CD4-positive, alpha-beta T cell (primary cell): ENCODE data around the gene IL34. TPM values are rescaled to one million over a fixed set of nuclear protein-coding genes. Genes with fewer than 3 reads are reported as not detected.

Experiments
- ATAC-seq: fragments of 200-7000 bp; cut with Tn5 transposase; one replicate; pipeline ENCODE4 v1.10.0; 2022; ENCODE audit warnings: mild to moderate bottlenecking; ENCODE audit not compliant: poor library complexity
- CTCF ChIA-PET: fragments of 350-600 bp; sonication (Branson Sonifier 250); formaldehyde crosslinking; loops from one replicate; lab custom pipeline; 2021; ENCODE audit warnings: antibody characterized with exemption, inconsistent platforms; lab: Charles Lee
- POLR2A ChIA-PET: fragments of 350-600 bp; sonication (Branson Sonifier 250); formaldehyde crosslinking; loops from one replicate; lab custom pipeline; 2021; ENCODE audit warnings: antibody characterized with exemption, inconsistent platforms; lab: Charles Lee
- DNase-seq, 14 experiments: peaks; one replicate each; pipeline ENCODE4 v3.0.0-alpha.2; 2013 to 2020; ENCODE audit warnings: mixed read lengths in 2 of 14
- H3K27ac ChIP-seq, 2 donors: one replicate each; pipeline versions ENCODE4 v1.5.1 to v1.7.0; 2013; ENCODE audit warnings: low read length in 2 of 2, low read depth in 1 of 2, mild to moderate bottlenecking in 1 of 2
- H3K27me3 ChIP-seq, 2 experiments: 1 replicate in 1 of 2; 2 replicates in 1 of 2; pipeline versions ENCODE4 v1.6.1 to v1.7.0; 2013; ENCODE audit warnings: low read length in 2 of 2, control low read depth in 1 of 2, mild to moderate bottlenecking in 1 of 2, moderate library complexity in 1 of 2; ENCODE audit not compliant: insufficient read depth in 2 of 2, control insufficient read depth in 1 of 2
- H3K36me3 ChIP-seq: one replicate; pipeline ENCODE4 v1.6.1; 2013; ENCODE audit warnings: low read length, control low read depth; ENCODE audit not compliant: insufficient read depth
- H3K4me1 ChIP-seq: one replicate; pipeline ENCODE4 v1.6.1; 2013; ENCODE audit warnings: low read length, control low read depth; ENCODE audit not compliant: insufficient read depth
- H3K4me3 ChIP-seq: one replicate; pipeline ENCODE4 v1.5.1; 2013; ENCODE audit warnings: mild to moderate bottlenecking, low read length, moderate library complexity
- H3K9me3 ChIP-seq, 2 experiments: 1 replicate in 1 of 2; 2 replicates in 1 of 2; pipeline versions ENCODE4 v1.6.1 to v1.7.0; 2013; ENCODE audit warnings: low read length in 2 of 2, mild to moderate bottlenecking in 2 of 2, control low read depth in 1 of 2, moderate library complexity in 1 of 2; ENCODE audit not compliant: control insufficient read depth in 1 of 2, insufficient read depth in 1 of 2
- H3K27ac Mint-ChIP-seq: one replicate; pipeline ENCODE4 v1.8.0; 2020; ENCODE audit warnings: mixed read lengths
- H3K27me3 Mint-ChIP-seq: one replicate; pipeline ENCODE4 v1.8.0; 2021; ENCODE audit warnings: mixed read lengths
- H3K36me3 Mint-ChIP-seq: one replicate; pipeline ENCODE4 v1.8.0; 2021; ENCODE audit warnings: low read depth, mixed read lengths
- H3K4me1 Mint-ChIP-seq: one replicate; pipeline ENCODE4 v1.8.0; 2021; ENCODE audit warnings: low read depth, mixed read lengths
- H3K4me3 Mint-ChIP-seq: one replicate; pipeline ENCODE4 v1.8.0; 2020; ENCODE audit warnings: mild to moderate bottlenecking, mixed read lengths
- H3K9me3 Mint-ChIP-seq: one replicate; pipeline ENCODE4 v1.8.0; 2020; ENCODE audit warnings: mixed read lengths
- intact Hi-C, 2 experiments: fragments of 100-400 bp; cut with DNase I in 1 of 2; cut with micrococcal nuclease in 1 of 2; formaldehyde crosslinking; loops; one replicate each; pipeline versions ENCODE4 v1.15.1 to v1.9.0; 2023 to 2025; cut with DNase I, micrococcal nuclease
- polyA plus RNA-seq, 2 donors: library from polyadenylated mRNA; unstranded; fragments of 120-200 nt; gene quantifications; one replicate each; pipeline ENCODE4 v1.2.1, GENCODE V29; 2013
- total RNA-seq, 174 experiments: library from RNA in 2 of 174; stranded (reverse) in 2 of 174; gene quantifications; one replicate each; pipeline ENCODE4 v1.2.3 and lab custom pipeline; 2021 to 2026
- TF ChIP-seq, protein P1 (sequence below): fragments of 200-600 bp; IDR thresholded peaks from one replicate; pipeline ENCODE4 v1.8.0; 2022; ENCODE audit warnings: antibody characterized with exemption, mild to moderate bottlenecking

IL34 gene
- under 1 TPM; 0.84 to 0.88 TPM for total RNA-seq
- polyA plus RNA-seq (2013, experiment 1 of 2) = 0.10 TPM
- polyA plus RNA-seq (2013, experiment 2 of 2) = 0.14 TPM
- 0 to 0.69 (median 0.08) reads per million in 172 experiments for total RNA-seq (lab: John Stamatoyannopoulos, UW)

DNA sequence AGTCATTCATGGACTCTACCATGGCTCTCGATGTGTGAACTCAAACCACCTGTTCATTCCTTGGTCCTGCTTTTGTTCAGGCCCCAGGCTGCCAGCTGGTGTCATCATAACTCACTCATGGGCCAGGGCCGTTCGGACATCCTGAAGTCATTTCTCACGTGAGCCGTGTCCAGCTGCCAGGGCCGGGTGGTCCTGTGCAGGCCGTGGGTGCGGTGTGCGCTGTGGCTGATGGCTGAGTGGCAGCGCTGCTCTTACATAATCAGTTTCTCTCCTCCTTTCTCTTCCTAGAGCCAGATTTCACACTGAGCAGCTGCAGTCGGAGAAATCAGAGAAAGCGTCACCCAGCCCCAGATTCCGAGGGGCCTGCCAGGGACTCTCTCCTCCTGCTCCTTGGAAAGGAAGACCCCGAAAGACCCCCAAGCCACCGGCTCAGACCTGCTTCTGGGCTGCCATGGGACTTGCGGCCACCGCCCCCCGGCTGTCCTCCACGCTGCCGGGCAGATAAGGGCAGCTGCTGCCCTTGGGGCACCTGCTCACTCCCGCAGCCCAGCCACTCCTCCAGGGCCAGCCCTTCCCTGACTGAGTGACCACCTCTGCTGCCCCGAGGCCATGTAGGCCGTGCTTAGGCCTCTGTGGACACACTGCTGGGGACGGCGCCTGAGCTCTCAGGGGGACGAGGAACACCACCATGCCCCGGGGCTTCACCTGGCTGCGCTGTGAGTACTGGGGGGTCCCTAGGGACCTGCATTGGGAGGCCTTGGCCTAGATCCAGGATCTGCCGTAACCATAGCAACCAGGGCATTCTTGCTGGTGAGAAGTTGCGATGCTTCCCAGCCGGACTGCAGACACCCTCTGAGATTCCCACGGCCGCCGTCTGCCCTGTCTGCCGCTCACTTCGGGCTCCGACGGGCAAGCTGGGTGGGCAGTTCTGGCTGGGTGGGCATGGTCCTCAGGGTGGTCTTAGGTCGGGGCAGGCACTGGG is at the start of gene IL34:
TSS of gene IL34 (plus strand) at position 300 of the 982 bp plus-strand sequence. CDS start at position 689, 389 bp downstream.
- Mint-ChIP-seq H3K9me3 (no peaks in the 10 kb centered on the region), H3K4me1 (no peaks in the 10 kb centered on the region), H3K27ac (no peak within 1 kb of the TSS), H3K36me3 (no peaks in the 10 kb centered on the region), H3K4me3 (no peak within 1 kb of the TSS), H3K27me3 (no peaks in the 10 kb centered on the region)
- intact Hi-C loops = no loop called here
- ChIA-PET POLR2A (no interaction called here), CTCF (no interaction called here)
- DNase-seq (no peak), ATAC-seq (no peak)
- H3K27ac ChIP-seq = no peak within 1 kb of the TSS
- no peak within 1 kb of the TSS for H3K4me3 ChIP-seq
- H3K27me3 ChIP-seq = no peaks in the 10 kb centered on the region
- H3K9me3 ChIP-seq = no peaks in the 10 kb centered on the region
- no peaks in the 10 kb centered on the region for H3K36me3 ChIP-seq
- TF ChIP-seq, protein P1, sequence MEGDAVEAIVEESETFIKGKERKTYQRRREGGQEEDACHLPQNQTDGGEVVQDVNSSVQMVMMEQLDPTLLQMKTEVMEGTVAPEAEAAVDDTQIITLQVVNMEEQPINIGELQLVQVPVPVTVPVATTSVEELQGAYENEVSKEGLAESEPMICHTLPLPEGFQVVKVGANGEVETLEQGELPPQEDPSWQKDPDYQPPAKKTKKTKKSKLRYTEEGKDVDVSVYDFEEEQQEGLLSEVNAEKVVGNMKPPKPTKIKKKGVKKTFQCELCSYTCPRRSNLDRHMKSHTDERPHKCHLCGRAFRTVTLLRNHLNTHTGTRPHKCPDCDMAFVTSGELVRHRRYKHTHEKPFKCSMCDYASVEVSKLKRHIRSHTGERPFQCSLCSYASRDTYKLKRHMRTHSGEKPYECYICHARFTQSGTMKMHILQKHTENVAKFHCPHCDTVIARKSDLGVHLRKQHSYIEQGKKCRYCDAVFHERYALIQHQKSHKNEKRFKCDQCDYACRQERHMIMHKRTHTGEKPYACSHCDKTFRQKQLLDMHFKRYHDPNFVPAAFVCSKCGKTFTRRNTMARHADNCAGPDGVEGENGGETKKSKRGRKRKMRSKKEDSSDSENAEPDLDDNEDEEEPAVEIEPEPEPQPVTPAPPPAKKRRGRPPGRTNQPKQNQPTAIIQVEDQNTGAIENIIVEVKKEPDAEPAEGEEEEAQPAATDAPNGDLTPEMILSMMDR = no peak
- no peaks in the 10 kb centered on the region for H3K4me1 ChIP-seq

DNA sequence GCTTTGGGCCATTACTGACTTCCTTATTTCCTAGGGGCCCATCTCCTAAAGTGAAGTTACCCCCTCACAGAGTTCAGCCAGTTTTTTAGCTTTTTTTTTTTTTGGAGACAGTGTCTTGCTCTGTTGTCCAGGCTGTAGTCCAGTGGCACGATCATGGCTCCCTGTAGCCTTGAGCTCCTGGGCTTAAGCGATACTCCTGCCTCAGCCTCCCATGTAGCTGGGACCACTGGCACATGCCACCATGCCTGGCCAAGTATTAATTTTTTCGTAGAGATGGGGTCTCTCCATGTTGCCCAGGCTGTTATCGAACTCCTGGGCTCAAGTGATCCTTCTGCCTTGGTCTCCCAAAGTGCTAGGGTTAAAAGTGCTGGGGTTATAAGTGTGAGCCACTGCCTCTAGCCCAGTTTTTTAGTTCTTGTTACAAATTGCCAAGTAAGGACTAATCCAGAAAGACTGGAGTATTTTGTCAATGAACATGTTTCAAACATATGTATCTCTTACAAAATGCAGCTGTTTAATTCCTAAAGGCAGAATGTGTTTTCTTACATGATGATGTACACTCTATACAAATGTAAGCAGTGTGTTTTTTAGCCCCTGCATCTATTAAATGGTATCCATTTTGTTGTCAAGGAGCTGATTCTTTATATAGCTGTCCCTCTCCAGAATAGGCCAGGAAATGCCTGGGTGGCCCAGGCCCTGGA is 49.1 kb upstream of the IL34 start:
- Histone ChIP-seq H3K9me3 (no peaks in the 10 kb centered on the region), H3K27ac (no peak overlapping the region), H3K27me3 (no peaks in the 10 kb centered on the region), H3K4me1 (no peaks in the 10 kb centered on the region), H3K36me3 (no peaks in the 10 kb centered on the region), H3K4me3 (no peak overlapping the region)
- ChIA-PET CTCF (no interaction called here), POLR2A (no interaction called here)
- TF ChIP-seq, protein P1 = no peak
- no peaks in the 10 kb centered on the region for H3K4me1 Mint-ChIP-seq
- no peaks in the 10 kb centered on the region for H3K36me3 Mint-ChIP-seq
- H3K9me3 Mint-ChIP-seq = no peaks in the 10 kb centered on the region
- intact Hi-C loops = no loop called here
- H3K27ac Mint-ChIP-seq = no peak overlapping the region
- ATAC-seq (no peak), DNase-seq (no peak)
- H3K4me3 Mint-ChIP-seq = no peak overlapping the region
- no peaks in the 10 kb centered on the region for H3K27me3 Mint-ChIP-seq

DNA sequence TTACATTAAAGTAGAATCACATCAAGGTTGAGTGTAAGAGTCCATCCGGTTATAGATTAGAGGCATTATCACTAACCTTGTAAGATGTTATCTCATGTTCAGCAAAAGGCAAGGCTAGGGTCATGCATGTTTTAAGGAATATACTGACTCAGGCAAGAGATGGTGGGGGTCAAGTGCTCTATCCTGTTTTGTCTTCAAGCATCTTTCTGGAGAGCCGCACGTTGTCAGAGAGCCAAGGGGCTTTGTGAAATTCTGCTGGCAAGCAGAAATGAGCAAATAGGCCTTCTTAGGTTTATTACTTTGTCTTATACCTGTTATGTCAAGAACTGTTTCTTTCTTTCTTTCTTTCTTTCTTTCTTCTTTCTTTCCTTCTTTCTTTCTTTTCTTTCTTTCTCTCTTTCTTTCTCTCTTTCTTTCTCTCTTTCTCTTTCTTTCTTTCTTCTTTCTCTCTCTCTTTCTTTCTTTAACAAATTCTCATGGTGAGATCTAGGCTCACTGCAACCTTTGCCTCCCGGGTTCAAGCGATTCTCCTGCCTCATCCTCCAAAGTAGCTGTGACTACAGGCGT is 47.3 kb upstream of the IL34 start:
- Mint-ChIP-seq H3K27me3 (no peaks in the 10 kb centered on the region), H3K27ac (no peak overlapping the region), H3K36me3 (no peaks in the 10 kb centered on the region), H3K9me3 (no peaks in the 10 kb centered on the region), H3K4me3 (no peak overlapping the region), H3K4me1 (no peaks in the 10 kb centered on the region)
- no peaks in the 10 kb centered on the region for H3K4me1 ChIP-seq
- H3K4me3 ChIP-seq = no peak overlapping the region
- POLR2A ChIA-PET = no interaction called here
- DNase-seq (no peak), ATAC-seq (no peak)
- no peaks in the 10 kb centered on the region for H3K27me3 ChIP-seq
- TF ChIP-seq, protein P1 = no peak
- CTCF ChIA-PET = no interaction called here
- intact Hi-C loops = no loop called here
- H3K9me3 ChIP-seq = no peaks in the 10 kb centered on the region
- H3K36me3 ChIP-seq = no peaks in the 10 kb centered on the region
- H3K27ac ChIP-seq = no peak overlapping the region
